SK-N-SH treated with all-trans-retinoic acid at 6 μM for 48 hours (cell line): Measurements from ENCODE around the gene TEKT3.

Experiments
- ESRRG ChIP-seq: fragments of 250-450 bp; sonication (Bioruptor Pico); IDR thresholded peaks from 2 replicates; pipeline ENCODE4 v1.6.1; 2021; ENCODE audit warnings: mild to moderate bottlenecking
- TF ChIP-seq, protein P1 (sequence below): fragments of 250-450 bp; sonication (Bioruptor Pico); IDR thresholded peaks from 2 replicates; pipeline ENCODE4 v1.8.0; 2020; ENCODE audit warnings: mild to moderate bottlenecking, moderate library complexity, borderline replicate concordance

DNA sequence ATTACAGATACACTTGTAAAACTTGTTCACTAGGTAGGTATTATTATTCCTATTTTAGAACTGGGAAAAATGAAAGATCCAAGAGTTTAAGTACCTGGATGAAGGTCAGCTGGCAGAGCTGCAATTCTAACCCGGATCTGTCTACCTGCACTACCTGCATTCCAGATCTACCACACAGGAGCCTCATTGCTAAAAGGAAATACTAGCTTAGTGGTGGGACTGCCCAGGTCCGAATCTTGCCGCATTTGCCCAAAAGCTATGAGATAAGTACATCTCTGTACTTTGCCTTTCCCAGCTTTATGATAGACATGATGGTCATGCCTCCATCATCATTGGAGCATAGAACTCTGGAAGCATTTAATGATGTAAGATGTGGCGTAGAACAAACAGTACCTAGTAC lies 36.8 kb upstream of the TEKT3 start:
- TF ChIP-seq ESRRG (CRISPR knock-in tag) = no peak
- TF ChIP-seq, protein P1, sequence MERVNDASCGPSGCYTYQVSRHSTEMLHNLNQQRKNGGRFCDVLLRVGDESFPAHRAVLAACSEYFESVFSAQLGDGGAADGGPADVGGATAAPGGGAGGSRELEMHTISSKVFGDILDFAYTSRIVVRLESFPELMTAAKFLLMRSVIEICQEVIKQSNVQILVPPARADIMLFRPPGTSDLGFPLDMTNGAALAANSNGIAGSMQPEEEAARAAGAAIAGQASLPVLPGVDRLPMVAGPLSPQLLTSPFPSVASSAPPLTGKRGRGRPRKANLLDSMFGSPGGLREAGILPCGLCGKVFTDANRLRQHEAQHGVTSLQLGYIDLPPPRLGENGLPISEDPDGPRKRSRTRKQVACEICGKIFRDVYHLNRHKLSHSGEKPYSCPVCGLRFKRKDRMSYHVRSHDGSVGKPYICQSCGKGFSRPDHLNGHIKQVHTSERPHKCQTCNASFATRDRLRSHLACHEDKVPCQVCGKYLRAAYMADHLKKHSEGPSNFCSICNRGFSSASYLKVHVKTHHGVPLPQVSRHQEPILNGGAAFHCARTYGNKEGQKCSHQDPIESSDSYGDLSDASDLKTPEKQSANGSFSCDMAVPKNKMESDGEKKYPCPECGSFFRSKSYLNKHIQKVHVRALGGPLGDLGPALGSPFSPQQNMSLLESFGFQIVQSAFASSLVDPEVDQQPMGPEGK (CRISPR knock-in tag) = no peak
